GM19455 (cell line): ENCODE data around the gene PLEKHH2.
"Not testable (repeated sequence)": the region's sequence is repeated elsewhere in the genome, so short reads cannot be mapped to it uniquely, and the experiment has no call there.

Source experiments
- ATAC-seq: cut with Tn5 transposase; IDR thresholded peaks from one replicate; pipeline ENCODE4 v1.9.1; 2021; ENCODE audit not compliant: unreplicated experiment

PLEKHH2 gene

DNA sequence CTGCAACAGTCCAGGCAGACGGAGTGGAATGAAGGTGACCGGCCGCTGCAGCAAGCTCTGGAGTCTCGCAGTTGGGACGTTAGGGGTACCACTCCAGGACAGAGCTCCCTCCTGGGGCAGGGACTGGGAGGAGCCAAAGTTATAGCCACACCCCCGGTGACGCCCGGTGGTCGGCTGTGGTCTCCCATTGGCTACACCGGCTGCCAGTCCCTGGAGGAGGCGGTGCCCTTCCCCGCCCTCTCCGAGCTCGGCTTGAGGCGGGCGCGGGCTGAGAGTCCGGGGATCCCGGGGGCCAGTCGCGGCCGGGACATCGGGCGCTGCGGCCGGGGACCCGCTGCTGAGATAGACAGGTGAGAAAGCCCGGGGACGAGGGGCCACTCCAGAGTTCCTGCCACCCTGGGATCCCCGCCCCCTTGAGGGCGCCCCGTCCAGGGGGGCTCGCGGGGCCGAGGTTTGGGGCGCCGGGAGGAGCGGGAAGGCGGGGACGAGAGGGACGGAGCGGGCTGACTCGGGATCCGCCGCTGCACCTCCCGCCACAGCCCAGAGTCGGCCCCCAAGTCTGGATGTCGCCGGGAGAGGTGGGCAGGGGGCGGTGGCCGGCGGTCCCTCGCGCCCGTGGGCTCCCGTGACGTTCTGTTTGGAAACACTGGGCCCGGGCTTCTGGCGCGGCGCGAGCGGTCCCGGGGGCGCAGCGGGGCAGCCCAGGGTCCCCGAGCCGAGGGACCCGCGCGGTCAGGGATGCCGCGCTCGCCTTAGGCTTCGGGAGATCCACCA, at the start of gene PLEKHH2:
Gene PLEKHH2 (plus strand): TSS at position 231 of the 774 bp plus-strand sequence. CDS start 7,414 bp downstream, outside the sequence.
- peak; percentile 100 for ATAC-seq

DNA sequence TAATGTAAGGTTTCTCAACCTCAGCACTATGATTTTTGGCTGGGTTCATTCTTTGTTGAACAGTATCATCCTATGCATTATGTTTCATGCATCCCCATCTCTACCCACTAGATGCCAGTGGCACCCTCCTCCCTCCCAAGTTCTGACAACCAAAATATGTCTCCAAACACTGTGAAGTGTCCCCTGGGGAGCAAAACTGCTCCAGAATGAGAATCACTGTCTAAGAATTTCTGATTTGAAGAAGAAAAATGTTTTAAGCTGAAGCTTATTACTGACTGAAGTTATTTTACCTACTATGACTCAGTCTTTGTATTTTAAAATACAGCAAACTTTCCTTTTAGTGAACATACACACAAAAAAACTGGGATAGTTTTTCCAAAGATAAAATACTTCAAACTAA, 44.6 kb upstream of the PLEKHH2 start:
- no peak for ATAC-seq

DNA sequence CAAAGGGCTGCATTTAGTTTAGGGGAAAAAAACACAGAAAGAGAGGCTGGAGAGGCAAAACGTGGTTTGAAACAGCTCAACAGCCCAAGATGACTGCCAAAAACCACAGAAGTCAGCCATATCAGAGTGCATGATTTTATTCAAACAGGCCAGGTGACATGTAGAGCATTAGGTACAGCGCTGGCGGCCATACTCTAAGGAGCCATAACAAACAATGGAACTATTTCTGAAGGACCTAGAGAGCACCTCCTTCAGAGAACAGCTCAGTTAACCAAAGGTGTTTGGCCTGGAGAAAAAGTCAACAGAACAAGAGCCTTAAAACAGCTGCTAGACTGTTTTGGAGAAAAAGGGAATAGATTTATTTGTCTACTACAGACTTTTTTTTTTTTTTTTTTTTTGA, 43.8 kb upstream of the PLEKHH2 start:
- ATAC-seq: no peak

DNA sequence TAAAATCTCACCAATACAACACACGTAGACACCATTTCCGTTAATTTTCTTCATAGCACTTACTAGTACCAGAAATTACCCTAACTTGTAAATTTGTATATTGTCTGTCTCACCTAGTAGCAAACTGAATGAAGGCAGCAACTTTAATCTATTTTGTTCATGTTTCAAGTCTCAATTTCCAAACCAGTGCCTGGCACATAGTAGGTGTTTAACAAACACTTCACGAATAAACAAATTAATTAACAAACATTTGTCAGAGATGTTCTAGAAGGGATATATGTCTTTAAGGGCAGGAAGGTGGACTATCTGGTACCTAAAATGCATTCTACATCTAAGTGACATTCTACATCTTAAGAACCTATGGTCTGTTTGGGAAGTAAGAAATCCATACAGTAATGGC, 42.2 kb upstream of the PLEKHH2 start:
- ATAC-seq: no peak

DNA sequence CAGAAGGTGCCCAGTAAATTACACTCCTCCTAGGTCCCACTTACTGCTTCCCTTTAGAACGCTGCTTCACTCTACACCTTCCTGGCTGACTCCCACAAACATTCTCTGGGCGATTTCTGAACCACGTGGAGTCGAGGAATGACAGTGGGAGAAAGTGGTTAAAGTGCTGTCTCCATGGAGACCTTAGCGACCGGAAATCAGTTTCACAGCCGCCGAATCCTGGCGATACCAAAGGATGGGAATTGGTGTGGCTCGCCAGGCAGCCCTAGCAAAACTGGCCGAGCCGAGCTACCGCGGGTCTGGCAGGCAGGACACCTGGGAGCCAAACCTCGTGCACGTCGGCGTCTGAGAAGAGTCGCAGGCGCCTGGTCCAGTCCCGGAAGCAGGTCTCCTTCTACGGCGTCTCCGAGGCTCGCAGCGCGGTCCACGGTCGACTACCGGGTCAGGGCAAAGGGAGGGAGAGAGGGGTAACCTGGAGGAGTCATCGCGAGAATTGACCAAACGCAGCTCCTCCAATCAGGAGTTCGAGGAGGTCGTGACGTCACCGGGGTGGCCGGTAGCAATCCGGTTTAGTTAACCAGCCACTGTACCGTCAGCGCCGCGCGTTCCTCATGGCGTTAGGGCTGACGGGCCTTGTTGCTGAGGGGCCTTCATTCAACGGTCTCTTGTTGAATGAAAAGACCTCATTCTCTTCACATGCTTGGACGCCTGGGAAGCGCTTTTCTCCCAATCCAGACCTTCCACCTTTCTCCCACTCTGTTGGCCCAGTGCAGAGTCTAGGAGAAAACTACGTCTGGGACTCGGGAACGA, 41.3 kb upstream of the PLEKHH2 start, which contains the start of gene THADA:
Gene THADA (minus strand): TSS at position 436 of the 810 bp plus-strand sequence. CDS start 3,646 bp downstream, outside the sequence.
- peak; percentile 97 for ATAC-seq

DNA sequence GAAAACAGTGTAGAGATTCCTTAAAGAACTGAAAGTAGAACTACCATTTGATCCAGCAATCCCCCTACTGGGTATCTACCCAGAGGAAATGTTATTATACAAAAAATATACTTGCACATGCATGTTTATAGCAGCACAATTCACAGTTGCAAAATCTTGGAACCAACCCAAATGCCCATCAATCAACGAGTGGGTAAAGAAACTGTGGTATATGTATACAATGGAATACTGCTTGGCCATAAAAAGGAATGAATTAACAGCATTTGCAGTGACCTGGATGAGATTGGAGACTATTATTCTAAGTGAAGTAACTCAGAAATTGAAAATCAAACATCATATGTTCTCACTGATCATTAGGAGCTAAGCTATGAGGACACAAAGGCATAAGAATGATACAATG, 36.5 kb upstream of the PLEKHH2 start:
- not testable (repeated sequence) for ATAC-seq

DNA sequence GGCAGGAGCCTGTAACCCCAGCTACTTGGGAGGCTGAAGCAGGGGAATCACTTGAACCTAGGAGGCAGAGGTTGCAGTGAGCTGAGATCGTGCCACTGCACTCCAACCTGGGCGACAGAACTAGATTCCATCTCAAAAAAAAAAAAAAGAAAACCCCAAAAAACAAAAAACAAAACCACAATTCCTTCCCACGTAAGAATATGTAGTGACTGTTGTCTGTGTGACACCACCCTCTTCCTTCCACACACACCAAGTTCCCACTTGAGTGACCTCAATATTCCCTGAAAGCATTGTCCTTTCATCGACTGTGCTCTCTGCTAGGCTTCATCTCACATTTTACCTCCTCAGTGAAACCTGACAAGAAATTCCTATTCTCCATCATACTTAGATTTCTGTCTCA, 32.4 kb upstream of the PLEKHH2 start:
- ATAC-seq: no peak

DNA sequence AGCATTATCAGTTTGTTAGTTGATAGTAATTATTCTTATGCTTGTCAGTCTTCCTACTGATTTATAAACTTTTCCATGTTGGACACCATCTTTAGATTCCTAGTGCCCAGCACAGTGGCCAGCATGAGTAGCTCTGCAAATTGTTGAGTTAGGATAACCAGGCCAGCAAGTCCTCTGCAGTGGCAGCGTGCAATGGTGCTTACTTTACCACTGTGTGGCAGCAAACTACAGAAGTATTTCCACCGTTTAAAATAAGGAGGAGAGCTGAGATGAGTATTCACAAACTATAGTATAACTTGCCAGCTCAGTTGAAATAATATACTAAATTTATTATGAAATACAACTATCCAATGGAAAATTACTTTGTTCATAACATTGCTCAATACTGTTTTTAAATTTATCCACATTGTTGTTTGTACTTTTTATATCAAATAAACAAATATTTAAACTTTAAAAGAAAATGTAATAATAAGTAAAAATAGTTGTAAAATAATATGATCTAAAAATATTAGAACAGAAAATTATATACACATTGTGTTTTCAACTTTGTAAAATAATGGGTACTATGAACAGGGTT, 31.9 kb upstream of the PLEKHH2 start:
- no peak for ATAC-seq

DNA sequence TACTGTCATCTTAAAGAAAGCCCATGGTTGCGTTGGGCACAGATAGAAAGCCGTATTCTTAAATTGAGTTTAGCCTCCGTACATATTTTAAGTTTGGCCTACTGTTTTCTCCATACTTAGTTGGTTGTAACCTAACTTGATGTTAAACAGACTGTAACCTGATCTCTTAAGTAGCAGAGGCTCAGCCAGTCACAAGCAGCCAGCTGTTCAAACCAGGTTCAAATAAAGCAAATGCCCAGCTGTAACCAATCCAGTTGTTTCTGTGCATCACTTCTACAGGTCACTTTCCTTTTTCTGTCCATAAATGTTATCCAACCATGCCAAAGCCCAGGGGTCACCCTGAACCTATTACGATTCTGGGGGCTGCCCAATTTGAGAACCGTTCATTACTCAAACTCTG, 31.2 kb upstream of the PLEKHH2 start:
- no peak for ATAC-seq

DNA sequence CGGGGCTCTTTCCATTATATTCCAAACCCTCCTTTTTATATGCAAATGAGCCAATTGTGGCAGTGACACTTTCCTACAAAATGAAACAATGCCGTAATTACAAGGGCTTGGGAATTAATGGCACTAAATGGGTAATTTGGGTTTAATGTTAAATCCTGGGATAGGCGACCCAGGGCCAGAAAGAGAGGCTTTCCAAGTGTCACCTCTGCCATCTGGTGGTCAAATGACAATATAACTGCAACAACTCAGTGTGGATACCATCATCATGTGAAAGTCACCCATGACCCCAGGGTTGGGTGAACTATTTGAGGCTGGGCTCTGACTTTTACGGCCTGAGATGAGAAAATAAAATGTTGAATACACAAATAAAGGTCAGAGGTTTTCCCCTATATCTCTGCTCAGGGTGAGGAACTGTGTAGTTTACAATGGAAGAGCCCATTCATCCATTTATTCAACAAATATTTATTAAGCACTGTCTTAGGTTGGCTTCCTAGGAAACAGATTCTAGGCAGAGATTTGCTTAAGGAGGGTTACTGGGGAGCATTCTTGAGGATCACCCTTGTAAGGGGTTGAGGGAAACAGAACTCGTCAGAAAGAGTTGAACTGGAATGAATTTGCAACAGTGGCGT, 27.7 kb upstream of the PLEKHH2 start:
- ATAC-seq: no peak

DNA sequence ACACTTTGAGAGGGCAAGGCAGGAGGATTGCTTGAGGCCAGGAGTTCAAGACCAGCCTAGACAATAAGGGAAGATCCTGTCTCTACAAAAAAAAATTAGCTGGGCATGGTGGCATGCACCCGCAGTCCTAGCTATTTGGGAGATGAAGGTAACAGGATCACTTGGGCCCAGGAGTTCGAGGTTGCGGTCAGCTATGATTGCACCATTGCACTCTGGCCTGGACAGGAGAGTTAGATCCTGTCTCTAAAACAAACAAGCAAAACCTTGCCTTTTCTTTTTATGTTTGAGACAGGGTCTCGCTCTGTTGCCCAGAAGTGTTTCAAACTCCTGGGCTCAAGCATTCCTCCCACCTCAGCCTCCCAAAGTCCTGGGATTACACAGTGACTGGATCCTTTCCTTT, 26.7 kb upstream of the PLEKHH2 start:
- ATAC-seq: no peak

DNA sequence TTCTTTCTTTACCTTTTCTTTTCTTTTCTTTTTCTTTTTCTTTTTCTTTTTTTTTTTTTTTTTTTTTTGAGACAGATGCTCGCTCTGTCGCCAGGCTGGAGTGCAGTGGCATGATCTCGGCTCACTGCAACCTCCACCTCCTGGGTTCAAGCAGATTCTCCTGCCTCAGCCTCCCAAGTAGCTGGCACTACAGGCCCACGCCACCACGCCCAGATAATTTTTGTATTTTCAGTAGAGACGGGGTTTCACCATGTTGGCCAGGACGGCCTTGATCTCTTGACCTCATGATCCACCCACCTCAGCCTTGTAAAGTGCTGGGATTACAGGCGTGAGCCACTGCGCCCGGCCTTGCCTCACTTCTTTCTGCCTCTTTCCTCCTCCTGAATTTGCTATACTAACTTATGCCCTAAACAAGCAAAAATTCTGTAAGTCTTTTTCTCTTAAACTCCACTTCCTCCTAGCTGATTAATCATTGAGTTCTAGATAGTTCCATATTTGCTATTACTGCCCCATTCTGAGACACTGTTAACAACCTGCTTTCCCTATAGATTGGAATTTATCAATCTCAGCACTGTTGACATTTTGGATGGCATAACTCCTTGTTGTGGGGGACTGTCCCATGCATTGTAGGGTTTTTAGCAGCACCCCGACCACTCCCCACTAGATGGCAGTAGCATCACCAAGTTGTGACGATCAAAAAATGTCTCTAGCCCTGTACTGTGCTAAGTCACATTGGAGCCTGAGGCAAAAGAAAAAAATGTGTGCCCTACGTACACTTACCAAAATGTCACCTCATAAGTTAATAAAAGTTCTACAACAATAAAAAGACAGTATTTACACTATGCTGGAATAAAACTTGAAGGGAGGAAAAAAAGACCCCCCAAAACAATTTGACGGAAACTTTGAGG, 24.8 kb upstream of the PLEKHH2 start:
- peak; percentile 80 for ATAC-seq

DNA sequence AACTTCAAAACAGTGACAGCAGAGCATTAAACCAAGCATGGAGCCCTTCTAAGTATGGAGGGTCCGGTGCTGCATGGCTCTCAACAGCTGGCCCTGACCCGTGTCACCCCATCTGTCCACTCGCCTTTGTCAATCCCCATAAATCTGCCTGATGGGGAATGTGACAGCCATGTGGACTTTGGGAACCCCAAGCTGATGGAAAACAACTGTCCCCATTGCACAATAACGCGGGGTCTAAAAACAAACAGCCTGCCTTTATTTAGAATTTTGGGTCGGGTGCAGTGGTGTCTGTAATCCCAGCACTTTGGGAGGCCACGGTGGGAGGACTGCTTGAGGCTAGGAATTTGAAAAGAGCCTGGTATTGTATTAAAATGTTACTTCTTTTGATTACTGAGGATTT, 24.1 kb upstream of the PLEKHH2 start:
- no peak for ATAC-seq

DNA sequence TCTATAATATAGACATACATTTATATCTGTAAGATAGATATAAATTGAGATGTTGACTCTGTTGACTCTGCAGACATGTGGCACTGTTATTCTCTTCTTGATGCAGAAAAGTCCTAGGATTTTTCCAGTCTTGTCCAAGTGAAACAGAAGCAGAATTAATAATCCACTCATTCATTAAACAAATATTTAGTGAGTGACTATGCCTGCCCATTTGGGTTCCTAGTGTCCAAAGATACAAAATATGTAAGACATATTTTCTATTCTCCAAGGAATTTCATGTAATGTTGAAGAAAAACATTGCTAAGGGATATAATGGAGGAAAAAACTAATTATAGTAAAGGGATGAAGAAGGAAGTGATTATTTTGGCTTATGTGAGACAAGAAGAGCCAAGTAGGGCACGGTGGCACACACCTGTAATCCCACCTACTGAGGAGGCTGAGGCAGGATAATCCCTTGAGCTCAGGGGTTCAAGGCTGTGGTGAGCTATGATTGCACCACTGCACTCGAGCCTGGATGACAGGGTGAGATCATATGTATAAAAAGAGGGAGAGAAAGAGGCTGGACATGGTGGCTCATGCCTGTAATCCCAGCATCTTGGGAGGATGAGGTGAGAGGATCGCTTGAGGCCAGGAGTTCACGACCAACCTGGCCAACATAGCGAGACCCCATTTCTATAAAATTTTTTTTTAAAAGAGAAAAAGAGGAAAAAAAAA, 19.9 kb upstream of the PLEKHH2 start:
- no peak for ATAC-seq

DNA sequence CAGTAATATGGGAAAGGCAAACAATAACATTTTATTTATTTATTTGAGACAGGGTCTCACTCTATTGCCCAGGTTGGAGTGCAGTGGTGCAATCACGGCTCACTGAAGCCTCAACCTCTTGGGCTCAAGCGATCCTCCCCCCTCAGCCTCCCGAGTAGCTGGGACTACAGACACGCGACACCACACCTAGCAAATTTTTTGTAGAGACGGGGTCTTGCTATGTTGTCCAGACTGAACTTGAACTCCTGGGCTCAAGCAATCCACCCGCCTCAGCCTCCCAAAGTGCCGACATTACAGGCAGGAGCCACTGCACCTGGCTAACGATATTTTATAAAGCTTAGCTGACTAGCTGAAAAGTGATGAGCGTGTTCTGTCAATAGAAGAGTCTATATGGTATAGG, 17.5 kb upstream of the PLEKHH2 start:
- no peak for ATAC-seq

DNA sequence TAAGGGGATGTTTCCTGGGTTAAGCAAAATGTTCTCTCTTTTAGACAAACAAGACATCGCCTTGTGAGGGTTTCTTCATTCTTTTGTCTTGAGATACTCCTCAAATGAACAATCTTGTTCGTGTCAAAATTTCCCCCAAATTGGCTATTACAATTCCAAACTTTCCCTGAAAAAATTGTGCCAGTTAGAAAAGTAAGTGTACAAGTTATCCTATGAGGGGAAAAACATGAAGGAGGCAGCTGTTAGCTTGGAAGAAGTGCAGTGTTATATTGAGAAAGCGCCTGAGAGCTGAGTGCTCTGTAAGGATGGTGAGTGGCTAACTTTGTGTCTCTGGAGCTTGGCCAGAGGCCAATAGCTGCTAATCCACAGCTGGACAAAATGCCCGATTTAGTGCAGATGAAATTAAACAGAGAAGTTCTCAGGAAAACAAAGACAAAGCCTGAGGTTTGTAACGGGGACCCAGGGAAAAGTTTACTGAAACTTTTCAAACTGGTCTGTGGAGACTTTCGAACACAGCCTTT, 14.1 kb upstream of the PLEKHH2 start:
- ATAC-seq: no peak

DNA sequence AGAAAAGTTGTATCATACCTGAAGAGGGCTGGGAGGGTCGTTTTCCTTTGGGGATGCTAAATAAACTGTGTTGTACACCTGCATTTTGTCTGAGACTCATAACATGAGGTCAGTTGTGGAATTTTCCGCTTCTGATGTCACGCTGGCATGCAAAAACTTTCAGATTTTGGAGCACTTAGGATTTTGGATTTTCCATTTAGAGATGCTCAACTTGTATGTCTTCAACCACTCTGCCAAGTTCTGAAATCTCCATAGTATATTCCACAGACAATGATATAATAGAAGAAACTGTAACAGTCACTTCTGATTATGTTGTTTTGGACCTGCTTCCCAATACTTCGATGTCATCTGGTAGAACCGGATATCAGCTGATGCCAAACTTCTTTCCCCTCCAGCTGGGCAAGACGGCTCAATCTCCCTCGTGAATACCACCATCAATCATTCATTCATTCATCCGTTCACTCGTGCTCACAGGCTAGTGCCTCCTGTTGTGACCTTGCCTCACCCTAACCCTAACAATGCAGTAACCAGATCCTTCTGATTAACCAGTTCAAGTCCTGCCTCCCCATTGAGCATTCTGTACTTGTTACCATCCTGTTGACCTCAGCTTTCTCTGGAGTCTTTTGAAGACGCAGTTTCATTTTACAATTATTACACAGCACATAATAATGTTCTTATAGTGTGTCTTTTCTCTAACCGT, 5.3 kb upstream of the PLEKHH2 start:
- ATAC-seq: no peak

DNA sequence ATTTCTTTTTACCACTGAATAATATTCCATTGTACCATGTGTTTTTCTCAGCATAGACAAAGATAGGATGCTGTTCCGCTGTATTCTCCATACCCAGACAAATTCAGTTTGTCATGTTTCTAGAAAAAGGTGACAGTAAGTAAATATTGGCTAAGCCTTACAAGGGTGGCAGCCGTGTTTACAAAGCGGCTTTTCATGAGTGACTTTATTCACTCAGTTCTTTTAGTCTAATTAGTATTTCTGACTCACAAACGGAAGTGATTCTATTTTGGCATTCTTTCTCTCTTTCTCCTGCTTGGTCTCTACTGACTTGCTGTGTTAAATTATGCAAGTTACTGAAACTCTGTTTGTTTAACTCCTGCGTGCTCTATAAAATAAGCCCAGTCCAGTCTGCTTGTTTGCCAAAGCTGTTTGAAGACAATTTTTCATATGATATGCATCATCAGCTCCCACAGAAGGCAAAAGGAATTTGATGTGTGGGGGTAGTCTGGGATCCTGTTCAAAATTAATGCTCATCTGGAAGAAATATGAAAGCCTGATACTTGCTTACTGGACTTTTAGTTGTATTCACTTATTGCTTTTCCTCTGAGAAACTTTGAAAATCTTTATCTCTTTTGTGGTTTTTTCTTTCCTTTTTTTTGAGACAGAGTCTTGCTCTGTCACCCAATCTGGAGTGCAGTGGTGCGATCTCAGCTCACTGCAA, 2.3 kb upstream of the PLEKHH2 start:
- no peak for ATAC-seq
